ENCODE results near the gene USP17L30. TPM values are rescaled to one million over a fixed set of nuclear protein-coding genes. Genes with fewer than 3 reads are reported as not detected.

USP17L30 gene, protein sequence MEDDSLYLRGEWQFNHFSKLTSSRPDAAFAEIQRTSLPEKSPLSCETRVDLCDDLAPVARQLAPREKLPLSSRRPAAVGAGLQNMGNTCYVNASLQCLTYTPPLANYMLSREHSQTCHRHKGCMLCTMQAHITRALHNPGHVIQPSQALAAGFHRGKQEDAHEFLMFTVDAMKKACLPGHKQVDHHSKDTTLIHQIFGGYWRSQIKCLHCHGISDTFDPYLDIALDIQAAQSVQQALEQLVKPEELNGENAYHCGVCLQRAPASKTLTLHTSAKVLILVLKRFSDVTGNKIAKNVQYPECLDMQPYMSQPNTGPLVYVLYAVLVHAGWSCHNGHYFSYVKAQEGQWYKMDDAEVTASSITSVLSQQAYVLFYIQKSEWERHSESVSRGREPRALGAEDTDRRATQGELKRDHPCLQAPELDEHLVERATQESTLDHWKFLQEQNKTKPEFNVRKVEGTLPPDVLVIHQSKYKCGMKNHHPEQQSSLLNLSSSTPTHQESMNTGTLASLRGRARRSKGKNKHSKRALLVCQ
- total RNA-seq (ENCODE audit: low replicate concordance) = not detected in 2 replicates

DNA sequence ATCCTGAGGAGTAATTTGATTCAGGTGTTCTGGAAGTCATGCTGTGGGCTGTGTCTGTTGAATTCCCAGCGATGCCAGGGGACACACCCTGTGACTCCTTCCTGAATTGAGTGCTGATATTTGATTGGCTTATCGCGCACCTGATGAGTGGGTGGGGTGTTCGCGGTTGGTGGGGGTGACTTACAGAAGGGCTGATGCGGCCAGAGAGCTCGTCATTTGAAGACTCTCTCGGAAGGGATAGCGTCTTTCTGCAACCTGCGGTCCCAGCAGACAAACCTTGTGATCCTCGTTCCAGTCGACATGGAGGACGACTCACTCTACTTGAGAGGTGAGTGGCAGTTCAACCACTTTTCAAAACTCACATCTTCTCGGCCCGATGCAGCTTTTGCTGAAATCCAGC, at the start of gene USP17L30:
Gene USP17L30, plus strand, starts transcription at position 301 of the 400 bp plus-strand sequence. Its CDS starts 0 bp downstream, at position 301.

DNA sequence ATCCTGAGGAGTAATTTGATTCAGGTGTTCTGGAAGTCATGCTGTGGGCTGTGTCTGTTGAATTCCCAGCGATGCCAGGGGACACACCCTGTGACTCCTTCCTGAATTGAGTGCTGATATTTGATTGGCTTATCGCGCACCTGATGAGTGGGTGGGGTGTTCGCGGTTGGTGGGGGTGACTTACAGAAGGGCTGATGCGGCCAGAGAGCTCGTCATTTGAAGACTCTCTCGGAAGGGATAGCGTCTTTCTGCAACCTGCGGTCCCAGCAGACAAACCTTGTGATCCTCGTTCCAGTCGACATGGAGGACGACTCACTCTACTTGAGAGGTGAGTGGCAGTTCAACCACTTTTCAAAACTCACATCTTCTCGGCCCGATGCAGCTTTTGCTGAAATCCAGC, 38.1 kb upstream of the USP17L30 start, which contains the start of gene USP17L24:
Gene USP17L24, plus strand, starts transcription at position 301 of the 400 bp plus-strand sequence. Its CDS starts 0 bp downstream, at position 301.

DNA sequence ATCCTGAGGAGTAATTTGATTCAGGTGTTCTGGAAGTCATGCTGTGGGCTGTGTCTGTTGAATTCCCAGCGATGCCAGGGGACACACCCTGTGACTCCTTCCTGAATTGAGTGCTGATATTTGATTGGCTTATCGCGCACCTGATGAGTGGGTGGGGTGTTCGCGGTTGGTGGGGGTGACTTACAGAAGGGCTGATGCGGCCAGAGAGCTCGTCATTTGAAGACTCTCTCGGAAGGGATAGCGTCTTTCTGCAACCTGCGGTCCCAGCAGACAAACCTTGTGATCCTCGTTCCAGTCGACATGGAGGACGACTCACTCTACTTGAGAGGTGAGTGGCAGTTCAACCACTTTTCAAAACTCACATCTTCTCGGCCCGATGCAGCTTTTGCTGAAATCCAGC, 33.3 kb upstream of the USP17L30 start, which contains the start of gene USP17L25:
Gene USP17L25, plus strand, starts transcription at position 301 of the 400 bp plus-strand sequence. Its CDS starts 0 bp downstream, at position 301.

DNA sequence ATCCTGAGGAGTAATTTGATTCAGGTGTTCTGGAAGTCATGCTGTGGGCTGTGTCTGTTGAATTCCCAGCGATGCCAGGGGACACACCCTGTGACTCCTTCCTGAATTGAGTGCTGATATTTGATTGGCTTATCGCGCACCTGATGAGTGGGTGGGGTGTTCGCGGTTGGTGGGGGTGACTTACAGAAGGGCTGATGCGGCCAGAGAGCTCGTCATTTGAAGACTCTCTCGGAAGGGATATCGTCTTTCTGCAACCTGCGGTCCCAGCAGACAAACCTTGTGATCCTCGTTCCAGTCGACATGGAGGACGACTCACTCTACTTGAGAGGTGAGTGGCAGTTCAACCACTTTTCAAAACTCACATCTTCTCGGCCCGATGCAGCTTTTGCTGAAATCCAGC, 28.6 kb upstream of the USP17L30 start, which contains the start of gene USP17L26:
Gene USP17L26, plus strand, starts transcription at position 301 of the 400 bp plus-strand sequence. Its CDS starts 0 bp downstream, at position 301.

DNA sequence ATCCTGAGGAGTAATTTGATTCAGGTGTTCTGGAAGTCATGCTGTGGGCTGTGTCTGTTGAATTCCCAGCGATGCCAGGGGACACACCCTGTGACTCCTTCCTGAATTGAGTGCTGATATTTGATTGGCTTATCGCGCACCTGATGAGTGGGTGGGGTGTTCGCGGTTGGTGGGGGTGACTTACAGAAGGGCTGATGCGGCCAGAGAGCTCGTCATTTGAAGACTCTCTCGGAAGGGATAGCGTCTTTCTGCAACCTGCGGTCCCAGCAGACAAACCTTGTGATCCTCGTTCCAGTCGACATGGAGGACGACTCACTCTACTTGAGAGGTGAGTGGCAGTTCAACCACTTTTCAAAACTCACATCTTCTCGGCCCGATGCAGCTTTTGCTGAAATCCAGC, 23.8 kb upstream of the USP17L30 start, which contains the start of gene USP17L5:
Gene USP17L5, plus strand, starts transcription at position 301 of the 400 bp plus-strand sequence. Its CDS starts 0 bp downstream, at position 301.

DNA sequence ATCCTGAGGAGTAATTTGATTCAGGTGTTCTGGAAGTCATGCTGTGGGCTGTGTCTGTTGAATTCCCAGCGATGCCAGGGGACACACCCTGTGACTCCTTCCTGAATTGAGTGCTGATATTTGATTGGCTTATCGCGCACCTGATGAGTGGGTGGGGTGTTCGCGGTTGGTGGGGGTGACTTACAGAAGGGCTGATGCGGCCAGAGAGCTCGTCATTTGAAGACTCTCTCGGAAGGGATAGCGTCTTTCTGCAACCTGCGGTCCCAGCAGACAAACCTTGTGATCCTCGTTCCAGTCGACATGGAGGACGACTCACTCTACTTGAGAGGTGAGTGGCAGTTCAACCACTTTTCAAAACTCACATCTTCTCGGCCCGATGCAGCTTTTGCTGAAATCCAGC, 19.1 kb upstream of the USP17L30 start, which contains the start of gene USP17L27:
Gene USP17L27, plus strand, starts transcription at position 301 of the 400 bp plus-strand sequence. Its CDS starts 0 bp downstream, at position 301.

DNA sequence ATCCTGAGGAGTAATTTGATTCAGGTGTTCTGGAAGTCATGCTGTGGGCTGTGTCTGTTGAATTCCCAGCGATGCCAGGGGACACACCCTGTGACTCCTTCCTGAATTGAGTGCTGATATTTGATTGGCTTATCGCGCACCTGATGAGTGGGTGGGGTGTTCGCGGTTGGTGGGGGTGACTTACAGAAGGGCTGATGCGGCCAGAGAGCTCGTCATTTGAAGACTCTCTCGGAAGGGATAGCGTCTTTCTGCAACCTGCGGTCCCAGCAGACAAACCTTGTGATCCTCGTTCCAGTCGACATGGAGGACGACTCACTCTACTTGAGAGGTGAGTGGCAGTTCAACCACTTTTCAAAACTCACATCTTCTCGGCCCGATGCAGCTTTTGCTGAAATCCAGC, 14.3 kb upstream of the USP17L30 start, which contains the start of gene USP17L28:
Gene USP17L28, plus strand, starts transcription at position 301 of the 400 bp plus-strand sequence. Its CDS starts 0 bp downstream, at position 301.

DNA sequence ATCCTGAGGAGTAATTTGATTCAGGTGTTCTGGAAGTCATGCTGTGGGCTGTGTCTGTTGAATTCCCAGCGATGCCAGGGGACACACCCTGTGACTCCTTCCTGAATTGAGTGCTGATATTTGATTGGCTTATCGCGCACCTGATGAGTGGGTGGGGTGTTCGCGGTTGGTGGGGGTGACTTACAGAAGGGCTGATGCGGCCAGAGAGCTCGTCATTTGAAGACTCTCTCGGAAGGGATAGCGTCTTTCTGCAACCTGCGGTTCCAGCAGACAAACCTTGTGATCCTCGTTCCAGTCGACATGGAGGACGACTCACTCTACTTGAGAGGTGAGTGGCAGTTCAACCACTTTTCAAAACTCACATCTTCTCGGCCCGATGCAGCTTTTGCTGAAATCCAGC, 9.6 kb upstream of the USP17L30 start, which contains the start of gene USP17L29:
Gene USP17L29, plus strand, starts transcription at position 301 of the 400 bp plus-strand sequence. Its CDS starts 0 bp downstream, at position 301.

Other genes starting within 250 kb of the USP17L30 start
- not detected in 2 replicates for gene FAM90A26, start 192.7 kb upstream of the USP17L30 start, total RNA-seq (ENCODE audit: low replicate concordance)
- not detected in 2 replicates for gene USP17L10, start 152.5 kb upstream of the USP17L30 start, total RNA-seq (ENCODE audit: low replicate concordance)
- not detected in 2 replicates for gene USP17L11, start 147.7 kb upstream of the USP17L30 start, total RNA-seq (ENCODE audit: low replicate concordance)
- gene USP17L12, start 143.0 kb upstream of the USP17L30 start, total RNA-seq (ENCODE audit: low replicate concordance) = not detected in 2 replicates
- not detected in 2 replicates for gene USP17L13, start 138.2 kb upstream of the USP17L30 start, total RNA-seq (ENCODE audit: low replicate concordance)
- not detected in 2 replicates for gene USP17L15, start 128.7 kb upstream of the USP17L30 start, total RNA-seq (ENCODE audit: low replicate concordance)
- gene USP17L17, start 119.2 kb upstream of the USP17L30 start, total RNA-seq (ENCODE audit: low replicate concordance) = not detected in 2 replicates
- not detected in 2 replicates for gene USP17L18, start 114.5 kb upstream of the USP17L30 start, total RNA-seq (ENCODE audit: low replicate concordance)
- not detected in 2 replicates for gene USP17L19, start 109.8 kb upstream of the USP17L30 start, total RNA-seq (ENCODE audit: low replicate concordance)
- not detected in 2 replicates for gene USP17L20, start 105.0 kb upstream of the USP17L30 start, total RNA-seq (ENCODE audit: low replicate concordance)
- not detected in 2 replicates for gene USP17L21, start 100.3 kb upstream of the USP17L30 start, total RNA-seq (ENCODE audit: low replicate concordance)
- gene USP17L22, start 95.5 kb upstream of the USP17L30 start, total RNA-seq (ENCODE audit: low replicate concordance) = not detected in 2 replicates
- gene USP17L24, start 38.0 kb upstream of the USP17L30 start, total RNA-seq (ENCODE audit: low replicate concordance) = not detected in 2 replicates
- gene USP17L25, start 33.2 kb upstream of the USP17L30 start, total RNA-seq (ENCODE audit: low replicate concordance) = not detected in 2 replicates
- not detected in 2 replicates for gene USP17L26, start 28.5 kb upstream of the USP17L30 start, total RNA-seq (ENCODE audit: low replicate concordance)
- not detected in 2 replicates for gene USP17L5, start 23.7 kb upstream of the USP17L30 start, total RNA-seq (ENCODE audit: low replicate concordance)
- not detected in 2 replicates for gene USP17L27, start 19.0 kb upstream of the USP17L30 start, total RNA-seq (ENCODE audit: low replicate concordance)
- gene USP17L28, start 14.2 kb upstream of the USP17L30 start, total RNA-seq (ENCODE audit: low replicate concordance) = not detected in 2 replicates
- not detected in 2 replicates for gene USP17L29, start 9.5 kb upstream of the USP17L30 start, total RNA-seq (ENCODE audit: low replicate concordance)
- not detected in 2 replicates for gene DEFB131A, start 81.3 kb downstream of the USP17L30 start, total RNA-seq (ENCODE audit: low replicate concordance)